Endothelial cell of hepatic sinusoid (primary cell): ENCODE results near the gene ATOSB.

ENCODE experiments used
- in situ Hi-C: cut with HindIII; loops from 2 replicates; pipeline ENCODE4 v1.10.0; 2017; ENCODE audit warnings: low sequenced_read_pairs

ATOSB gene

GRCh38 chr9:35089434-35089833 is 26.2 kb downstream of the ATOSB start:
- in situ Hi-C loops, result no loop called here

GRCh38 chr9:35085078-35085477 is 30.6 kb downstream of the ATOSB start:
- in situ Hi-C loops, result no loop called here

GRCh38 chr9:35079426-35080341 is 36.0 kb downstream of the ATOSB start, which contains the start of gene FANCG:
Gene FANCG, minus strand, starts transcription at chr9:35079942. Its CDS starts 418 bp downstream, at chr9:35079524.
- in situ Hi-C loops, result no loop called here

- in situ Hi-C loops, result no loop called here
Observed at GRCh38 chr9:35079041-35079425, 36.6 kb downstream of the ATOSB start.

GRCh38 chr9:35078066-35078465 is 37.6 kb downstream of the ATOSB start:
- in situ Hi-C loops, result no loop called here

GRCh38 chr9:35076848-35077247 is 38.8 kb downstream of the ATOSB start:
- in situ Hi-C loops, result no loop called here

- in situ Hi-C loops, result no loop called here
Observed at GRCh38 chr9:35075358-35075757, 40.3 kb downstream of the ATOSB start.

GRCh38 chr9:35074791-35075190 is 40.9 kb downstream of the ATOSB start:
- in situ Hi-C loops, result no loop called here

GRCh38 chr9:35074141-35074540 is 41.5 kb downstream of the ATOSB start:
- in situ Hi-C loops, result no loop called here

- in situ Hi-C loops, result no loop called here
Observed at GRCh38 chr9:35073279-35073612, 42.4 kb downstream of the ATOSB start.

GRCh38 chr9:35072461-35073278 is 43.0 kb downstream of the ATOSB start, which contains the start of gene VCP:
Gene VCP, minus strand, starts transcription at chr9:35072625. Its CDS starts 272 bp downstream, at chr9:35072353.
- in situ Hi-C loops, result no loop called here

- in situ Hi-C loops, result no loop called here
Observed at GRCh38 chr9:35071814-35072460, 43.7 kb downstream of the ATOSB start.

- in situ Hi-C loops, result no loop called here
Observed at GRCh38 chr9:35070823-35071813, 44.5 kb downstream of the ATOSB start.

- in situ Hi-C loops, result no loop called here
Observed at GRCh38 chr9:35069020-35069419, 46.6 kb downstream of the ATOSB start.

- in situ Hi-C loops, result no loop called here
Observed at GRCh38 chr9:35067056-35067455, 48.6 kb downstream of the ATOSB start.

- in situ Hi-C loops, result no loop called here
Observed at GRCh38 chr9:35060548-35061207, 55.0 kb downstream of the ATOSB start.

- in situ Hi-C loops, result no loop called here
Observed at GRCh38 chr9:35059438-35059837, 56.2 kb downstream of the ATOSB start.

GRCh38 chr9:35057271-35057620 is 58.4 kb downstream of the ATOSB start:
- in situ Hi-C loops, result no loop called here

- in situ Hi-C loops, result no loop called here
Observed at GRCh38 chr9:35056571-35057270, 58.9 kb downstream of the ATOSB start.
